Stimulated activated CD4-positive, alpha-beta T cell treated with anti-CD3 and anti-CD28 coated beads, Interleukin-1b, Interleukin-23, amount 100 ng/mL, for 1 hour (primary cell): ENCODE results near the gene OSTN.

ENCODE experiments used
- DNase-seq, 2 donors: peaks; one replicate each; pipeline ENCODE4 v3.0.0-alpha.2; 2020; ENCODE audit warnings: low read depth in 2 of 2

Gene OSTN

GRCh38 chr3:191314109-191314728, 115.2 kb downstream of the OSTN start:
- no peak for DNase-seq
